HG03280 (cell line): ENCODE results near the gene ARID1B.

ENCODE experiments used
- ATAC-seq: cut with Tn5 transposase; IDR thresholded peaks from one replicate; pipeline ENCODE4 v1.9.1; 2021; ENCODE audit warnings: mild to moderate bottlenecking, moderate library complexity; ENCODE audit not compliant: unreplicated experiment

Gene ARID1B

GRCh38 chr6:157116426-157116825, 339.2 kb downstream of the ARID1B start:
- ATAC-seq, result no peak

- no peak for ATAC-seq
These were observed 340.4 kb downstream of the ARID1B start for GRCh38 chr6:157117431-157118095.

- no peak for ATAC-seq
These were observed 342.4 kb downstream of the ARID1B start for GRCh38 chr6:157119502-157120027.

GRCh38 chr6:157120534-157121232, 343.5 kb downstream of the ARID1B start:
- ATAC-seq, result no peak

- no peak for ATAC-seq
These were observed 344.7 kb downstream of the ARID1B start for GRCh38 chr6:157121897-157122296.

GRCh38 chr6:157123234-157123633, 346.1 kb downstream of the ARID1B start:
- ATAC-seq, result no peak

- ATAC-seq, result no peak
These were observed 347.5 kb downstream of the ARID1B start for GRCh38 chr6:157124485-157125254.

- no peak for ATAC-seq
These were observed 348.4 kb downstream of the ARID1B start for GRCh38 chr6:157125531-157125930.

GRCh38 chr6:157126183-157127098, 349.3 kb downstream of the ARID1B start:
- no peak for ATAC-seq

- ATAC-seq, result no peak
These were observed 351.1 kb downstream of the ARID1B start for GRCh38 chr6:157128235-157128775.

GRCh38 chr6:157131250-157131649, 354.1 kb downstream of the ARID1B start:
- no peak for ATAC-seq

GRCh38 chr6:157133856-157134255, 356.7 kb downstream of the ARID1B start:
- ATAC-seq, result no peak

- ATAC-seq, result no peak
These were observed 357.3 kb downstream of the ARID1B start for GRCh38 chr6:157134402-157135047.

GRCh38 chr6:157135691-157136090, 358.5 kb downstream of the ARID1B start:
- no peak for ATAC-seq

GRCh38 chr6:157137501-157137900, 360.3 kb downstream of the ARID1B start:
- ATAC-seq, result no peak

GRCh38 chr6:157139054-157139708, 362.0 kb downstream of the ARID1B start:
- ATAC-seq, result no peak

- ATAC-seq, result no peak
These were observed 366.2 kb downstream of the ARID1B start for GRCh38 chr6:157143171-157143889.
